HEK293 (cell line): ENCODE data around the gene SLC6A15.

Experiments used
- KLF10 ChIP-seq: fragments of 450-650 bp; IDR thresholded peaks from 2 replicates; pipeline ENCODE4 v1.5.1; 2018; ENCODE audit warnings: missing biosample characterization, mild to moderate bottlenecking, missing genetic modification characterization
- MEIS1 ChIP-seq: sonication (generic); formaldehyde crosslinking; IDR thresholded peaks from 2 replicates; pipeline ENCODE4 v1.8.1; 2022; ENCODE audit warnings: missing genetic modification reagents, mild to moderate bottlenecking, borderline replicate concordance
- SP2 ChIP-seq: fragments of 450-650 bp; formaldehyde crosslinking; IDR thresholded peaks from 2 replicates; pipeline ENCODE4 v1.5.1; 2016; ENCODE audit warnings: missing biosample characterization, missing genetic modification characterization
- ZBTB49 ChIP-seq: fragments of 450-650 bp; formaldehyde crosslinking; IDR thresholded peaks from 2 replicates; pipeline ENCODE4 v1.5.1; 2016; ENCODE audit warnings: missing biosample characterization, missing genetic modification characterization, low read depth
- ZNF121 ChIP-seq: fragments of 450-650 bp; formaldehyde crosslinking; IDR thresholded peaks from 2 replicates; pipeline ENCODE4 v1.5.1; 2016; ENCODE audit warnings: missing biosample characterization, missing genetic modification characterization
- ZNF274 ChIP-seq, 2 experiments: fragments of 200-500 bp in 1 of 2; fragments of 450-650 bp in 1 of 2; sonication (Bioruptor generic) in 1 of 2; formaldehyde crosslinking in 1 of 2; IDR thresholded peaks; 2 replicates each; pipeline versions ENCODE4 v1.5.1 to v1.6.1; 2014 to 2016; ENCODE audit warnings: borderline replicate concordance in 1 of 2, inconsistent platforms in 1 of 2, low read length in 1 of 2, missing biosample characterization in 1 of 2, missing genetic modification characterization in 1 of 2
- ZNF830 ChIP-seq: fragments of 450-650 bp; IDR thresholded peaks from 2 replicates; pipeline ENCODE4 v1.5.0; 2018; ENCODE audit warnings: missing biosample characterization, missing genetic modification characterization, low read depth, mild to moderate bottlenecking, moderate library complexity
- TF ChIP-seq, protein P1 (sequence below): fragments of 450-650 bp; formaldehyde crosslinking; IDR thresholded peaks from 2 replicates; pipeline ENCODE4 v1.5.1; 2016; ENCODE audit warnings: missing biosample characterization, missing genetic modification characterization
- TF ChIP-seq, protein P2 (sequence below): fragments of 450-650 bp; formaldehyde crosslinking; IDR thresholded peaks from 2 replicates; pipeline ENCODE4 v1.5.1; 2016; ENCODE audit warnings: missing biosample characterization, missing genetic modification characterization

- TF ChIP-seq, protein P1, sequence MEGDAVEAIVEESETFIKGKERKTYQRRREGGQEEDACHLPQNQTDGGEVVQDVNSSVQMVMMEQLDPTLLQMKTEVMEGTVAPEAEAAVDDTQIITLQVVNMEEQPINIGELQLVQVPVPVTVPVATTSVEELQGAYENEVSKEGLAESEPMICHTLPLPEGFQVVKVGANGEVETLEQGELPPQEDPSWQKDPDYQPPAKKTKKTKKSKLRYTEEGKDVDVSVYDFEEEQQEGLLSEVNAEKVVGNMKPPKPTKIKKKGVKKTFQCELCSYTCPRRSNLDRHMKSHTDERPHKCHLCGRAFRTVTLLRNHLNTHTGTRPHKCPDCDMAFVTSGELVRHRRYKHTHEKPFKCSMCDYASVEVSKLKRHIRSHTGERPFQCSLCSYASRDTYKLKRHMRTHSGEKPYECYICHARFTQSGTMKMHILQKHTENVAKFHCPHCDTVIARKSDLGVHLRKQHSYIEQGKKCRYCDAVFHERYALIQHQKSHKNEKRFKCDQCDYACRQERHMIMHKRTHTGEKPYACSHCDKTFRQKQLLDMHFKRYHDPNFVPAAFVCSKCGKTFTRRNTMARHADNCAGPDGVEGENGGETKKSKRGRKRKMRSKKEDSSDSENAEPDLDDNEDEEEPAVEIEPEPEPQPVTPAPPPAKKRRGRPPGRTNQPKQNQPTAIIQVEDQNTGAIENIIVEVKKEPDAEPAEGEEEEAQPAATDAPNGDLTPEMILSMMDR (tag by site-specific recombination), result no peak
- TF ChIP-seq SP2 (tag by site-specific recombination), result no peak
- TF ChIP-seq ZNF274 (IDR thresholded peaks at IDR 0.05; ENCODE audit: low read length), result no peak
- no peak for TF ChIP-seq ZNF274 (tag by site-specific recombination; IDR thresholded peaks at IDR 0.05; ENCODE audit: borderline replicate concordance)
- TF ChIP-seq MEIS1 (CRISPR knock-in tag), result no peak
- TF ChIP-seq, protein P2, sequence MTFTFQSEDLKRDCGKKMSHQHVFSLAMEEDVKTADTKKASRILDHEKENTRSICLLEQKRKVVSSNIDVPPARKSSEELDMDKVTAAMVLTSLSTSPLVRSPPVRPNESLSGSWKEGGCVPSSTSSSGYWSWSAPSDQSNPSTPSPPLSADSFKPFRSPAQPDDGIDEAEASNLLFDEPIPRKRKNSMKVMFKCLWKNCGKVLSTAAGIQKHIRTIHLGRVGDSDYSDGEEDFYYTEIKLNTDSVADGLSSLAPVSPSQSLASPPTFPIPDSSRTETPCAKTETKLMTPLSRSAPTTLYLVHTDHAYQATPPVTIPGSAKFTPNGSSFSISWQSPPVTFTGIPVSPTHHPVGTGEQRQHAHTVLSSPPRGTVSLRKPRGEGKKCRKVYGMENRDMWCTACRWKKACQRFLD (tag by site-specific recombination), result no peak
- TF ChIP-seq KLF10 (tag by site-specific recombination), result no peak
- TF ChIP-seq ZBTB49 (tag by site-specific recombination), result no peak
- TF ChIP-seq ZNF830 (tag by site-specific recombination), result no peak
- no peak for TF ChIP-seq ZNF121
These were observed 34.2 kb upstream of the SLC6A15 start for GRCh38 chr12:84946753-84947152.
